ENCODE measurements around the gene SETD7.

Gene SETD7

GRCh38 chr4:139521754-139522401 lies 34.1 kb downstream of the SETD7 start:
- ChIA-PET CTCF (interaction anchor here (0.9 to 2.7 kb wide), 6 partner anchors 8 to 81 kb away, joined by 3 to 16 read pairs (median 4); no protein-coding TSS in a partner anchor), POLR2A (no interaction called here)
- H3K4me3 ChIP-seq (ENCODE audit: low read depth, low read length): no peak overlapping the region
- no peak for DNase-seq (ENCODE audit: low read depth, low spot score)
- TF ChIP-seq, protein P1, sequence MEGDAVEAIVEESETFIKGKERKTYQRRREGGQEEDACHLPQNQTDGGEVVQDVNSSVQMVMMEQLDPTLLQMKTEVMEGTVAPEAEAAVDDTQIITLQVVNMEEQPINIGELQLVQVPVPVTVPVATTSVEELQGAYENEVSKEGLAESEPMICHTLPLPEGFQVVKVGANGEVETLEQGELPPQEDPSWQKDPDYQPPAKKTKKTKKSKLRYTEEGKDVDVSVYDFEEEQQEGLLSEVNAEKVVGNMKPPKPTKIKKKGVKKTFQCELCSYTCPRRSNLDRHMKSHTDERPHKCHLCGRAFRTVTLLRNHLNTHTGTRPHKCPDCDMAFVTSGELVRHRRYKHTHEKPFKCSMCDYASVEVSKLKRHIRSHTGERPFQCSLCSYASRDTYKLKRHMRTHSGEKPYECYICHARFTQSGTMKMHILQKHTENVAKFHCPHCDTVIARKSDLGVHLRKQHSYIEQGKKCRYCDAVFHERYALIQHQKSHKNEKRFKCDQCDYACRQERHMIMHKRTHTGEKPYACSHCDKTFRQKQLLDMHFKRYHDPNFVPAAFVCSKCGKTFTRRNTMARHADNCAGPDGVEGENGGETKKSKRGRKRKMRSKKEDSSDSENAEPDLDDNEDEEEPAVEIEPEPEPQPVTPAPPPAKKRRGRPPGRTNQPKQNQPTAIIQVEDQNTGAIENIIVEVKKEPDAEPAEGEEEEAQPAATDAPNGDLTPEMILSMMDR (IDR thresholded peaks at IDR 0.05; ENCODE audit: insufficient read depth, low read length, missing control alignments): no peak

DNA sequence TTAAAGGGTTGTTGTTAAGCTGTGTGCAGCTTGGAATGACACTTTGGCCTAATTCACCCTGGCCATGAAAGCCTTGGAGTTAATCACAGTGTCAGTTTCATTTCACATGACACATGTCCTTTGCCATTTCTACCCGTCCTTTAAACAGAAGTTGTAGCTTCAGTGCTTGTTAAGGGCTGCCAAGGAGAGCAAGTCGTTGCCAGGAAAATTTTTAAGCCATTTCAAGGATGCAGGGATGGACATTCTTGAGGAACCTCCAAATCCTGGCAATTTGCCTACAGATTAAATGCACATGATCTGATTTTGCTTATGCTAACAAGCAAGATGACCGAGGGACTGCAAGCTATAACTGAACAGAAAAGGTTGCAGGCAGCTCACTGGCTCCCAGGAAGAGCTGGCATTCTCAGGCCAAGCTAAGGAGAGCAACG lies 40.5 kb downstream of the SETD7 start:
- no peak overlapping the region for H3K4me3 ChIP-seq (ENCODE audit: low read depth, low read length)
- POLR2A ChIA-PET: interaction anchor here (0.6 kb wide), 1 partner anchor 269 kb away, joined by 4 read pairs; no protein-coding TSS in a partner anchor

DNA sequence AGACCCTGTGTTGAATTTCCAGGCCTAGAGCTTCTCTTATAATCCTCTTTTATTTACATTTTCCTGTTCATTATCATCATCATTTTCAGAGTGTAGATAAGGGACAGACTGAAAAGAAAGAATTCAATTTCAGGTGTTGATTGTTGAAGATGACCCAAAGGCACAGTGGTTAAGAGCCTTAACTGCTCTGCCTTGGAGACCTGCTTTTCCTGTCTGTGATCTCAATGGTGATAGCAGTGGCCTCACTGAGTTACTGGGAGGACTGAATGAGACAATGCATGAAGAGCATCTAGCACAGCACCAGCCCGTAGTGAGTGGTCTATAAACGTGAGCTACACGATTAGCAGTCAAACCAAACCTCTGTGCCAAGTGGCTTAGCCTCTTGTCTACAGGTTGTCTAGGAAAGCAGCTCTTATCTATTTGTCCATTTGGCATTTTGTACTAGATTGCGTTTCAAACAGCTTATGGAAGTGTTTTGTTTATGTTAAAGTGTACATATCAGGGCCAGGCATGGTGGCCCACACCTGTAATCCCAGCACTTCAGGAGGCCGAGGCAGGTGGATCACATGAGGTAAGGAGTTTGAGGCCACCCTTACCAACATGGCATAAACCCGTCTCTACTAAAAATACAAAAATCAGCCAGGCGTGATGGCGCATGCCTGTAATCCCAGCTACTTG lies 41.5 kb downstream of the SETD7 start:
- ChIA-PET POLR2A (no interaction called here), CTCF (interaction anchor here (0.9 to 3.5 kb wide), 4 partner anchors 8 to 29 kb away, joined by 3 to 19 read pairs (median 4); no protein-coding TSS in a partner anchor)
- DNase-seq (ENCODE audit: low read depth, low spot score): no peak
- no peak overlapping the region for H3K4me3 ChIP-seq (ENCODE audit: low read depth, low read length)
- TF ChIP-seq, protein P1 (IDR thresholded peaks at IDR 0.05; ENCODE audit: insufficient read depth, low read length, missing control alignments): no peak

More for the DNA sequence above, 40.5 kb downstream of the SETD7 start:
- CTCF ChIA-PET: interaction anchor here (1.1 to 3.5 kb wide), 3 partner anchors 14 to 58 kb away, joined by 3 to 19 read pairs (median 3); no protein-coding TSS in a partner anchor
- DNase-seq (ENCODE audit: low read depth, low spot score): no peak
- TF ChIP-seq, protein P1 (IDR thresholded peaks at IDR 0.05; ENCODE audit: insufficient read depth, low read length, missing control alignments): no peak

GRCh38 chr4:139511320-139511719 lies 44.7 kb downstream of the SETD7 start:
- TF ChIP-seq, protein P1 (IDR thresholded peaks at IDR 0.05; ENCODE audit: insufficient read depth, low read length, missing control alignments): no peak
- no peak for DNase-seq (ENCODE audit: low read depth, low spot score)
- POLR2A ChIA-PET: no interaction called here
- H3K4me3 ChIP-seq (ENCODE audit: low read depth, low read length): no peak overlapping the region
- CTCF ChIA-PET: interaction anchor here (2.4 kb wide), 1 partner anchor 13 kb away, joined by 15 read pairs; no protein-coding TSS in a partner anchor

GRCh38 chr4:139509727-139510410 lies 46.1 kb downstream of the SETD7 start:
- ChIA-PET POLR2A (no interaction called here), CTCF (interaction anchor here (0.8 to 4.5 kb wide), 9 partner anchors 8 to 147 kb away, joined by 3 to 33 read pairs (median 5); no protein-coding TSS in a partner anchor)
- TF ChIP-seq, protein P1 (IDR thresholded peaks at IDR 0.05; ENCODE audit: insufficient read depth, low read length, missing control alignments): peak; percentile 40
- DNase-seq (ENCODE audit: low read depth, low spot score): no peak
- no peak overlapping the region for H3K4me3 ChIP-seq (ENCODE audit: low read depth, low read length)
